DND-41 (cell line): Measurements from ENCODE around the gene SYNM.

Source experiments
- ATAC-seq: fragments of 200-7000 bp; cut with Tn5 transposase; 3 replicates; pipeline ENCODE4 v1.9.1; 2021; ENCODE audit warnings: low read depth; ENCODE audit not compliant: insufficient read depth
- DNase-seq: peaks from one replicate; pipeline ENCODE4 v3.0.0-alpha.2; 2020
- H2AFZ ChIP-seq: 2 replicates; pipeline ENCODE4 v1.6.0; 2012; ENCODE audit warnings: low read depth, low read length
- H3K27ac ChIP-seq: 2 replicates; pipeline ENCODE4 v1.5.1; 2012; ENCODE audit warnings: low read length, inconsistent platforms
- H3K27me3 ChIP-seq: fragments of 200-600 bp; sonication (generic); 2 replicates; pipeline ENCODE4 v1.6.0; 2012; ENCODE audit warnings: low read length, mild to moderate bottlenecking, inconsistent platforms; ENCODE audit not compliant: insufficient read depth, poor library complexity
- H3K36me3 ChIP-seq: 2 replicates; pipeline ENCODE4 v1.5.1; 2012; ENCODE audit warnings: low read length, inconsistent platforms; ENCODE audit not compliant: insufficient read depth
- H3K4me1 ChIP-seq: 2 replicates; pipeline ENCODE4 v1.5.1; 2012; ENCODE audit warnings: mild to moderate bottlenecking, low read length; ENCODE audit not compliant: insufficient read depth
- H3K4me2 ChIP-seq: 2 replicates; pipeline ENCODE4 v1.6.0; 2012; ENCODE audit warnings: mild to moderate bottlenecking, moderate library complexity, low read length, inconsistent platforms; ENCODE audit not compliant: insufficient read depth
- H3K4me3 ChIP-seq, 2 experiments: fragments of 200-600 bp in 1 of 2; shearing (Covaris generic) in 1 of 2; 2 replicates each; pipeline ENCODE4 v1.5.1; 2012 to 2016; ENCODE audit warnings: inconsistent platforms in 2 of 2, low read length in 2 of 2, mild to moderate bottlenecking in 2 of 2, low read depth in 1 of 2, moderate library complexity in 1 of 2
- H3K79me2 ChIP-seq: 2 replicates; pipeline ENCODE4 v1.6.0; 2012; ENCODE audit warnings: low read length, inconsistent platforms; ENCODE audit not compliant: insufficient read depth
- H3K9ac ChIP-seq: 2 replicates; pipeline ENCODE4 v1.6.0; 2012; ENCODE audit warnings: low read depth, mild to moderate bottlenecking, inconsistent platforms, low read length, moderate library complexity
- H3K9me3 ChIP-seq: 2 replicates; pipeline ENCODE4 v1.5.1; 2012; ENCODE audit warnings: low read length, moderate library complexity, mild to moderate bottlenecking, inconsistent platforms; ENCODE audit not compliant: insufficient read depth, severe bottlenecking
- H4K20me1 ChIP-seq: 2 replicates; pipeline ENCODE4 v1.6.0; 2012; ENCODE audit warnings: low read length; ENCODE audit not compliant: insufficient read depth
- CTCF ChIP-seq: IDR thresholded peaks from 2 replicates; pipeline ENCODE4 v1.5.1; 2012; ENCODE audit warnings: borderline replicate concordance, low read length, moderate library complexity, mild to moderate bottlenecking; ENCODE audit not compliant: poor library complexity, severe bottlenecking; ENCODE audit errors: extremely low read depth
- EZH2 ChIP-seq: IDR thresholded peaks from 3 replicates; pipeline ENCODE4 v1.6.1; 2012; ENCODE audit warnings: borderline replicate concordance, low read depth, mild to moderate bottlenecking, moderate library complexity, low read length, inconsistent platforms; ENCODE audit not compliant: severe bottlenecking

The SYNM gene

GRCh38 chr15:99122831-99123712, 18.2 kb downstream of the SYNM start:
- no peak for TF ChIP-seq EZH2
- TF ChIP-seq CTCF: no peak
- Histone ChIP-seq H3K36me3 (no peaks in the 10 kb centered on the region), H3K79me2 (no peaks in the 10 kb centered on the region), H3K9me3 (no peaks in the 10 kb centered on the region), H3K4me3 (no peak overlapping the region), H3K27ac (no peak overlapping the region), H2AFZ (no peak overlapping the region), H3K27me3 (no peaks in the 10 kb centered on the region), H3K4me1 (no peaks in the 10 kb centered on the region), H4K20me1 (no peaks in the 10 kb centered on the region), H3K4me2 (no peak overlapping the region), H3K9ac (no peak overlapping the region)
- ATAC-seq: no peak
- no peak for DNase-seq

GRCh38 chr15:99123713-99124451, 19.0 kb downstream of the SYNM start:
- H3K27me3 ChIP-seq: no peaks in the 10 kb centered on the region
- no peak overlapping the region for H3K9ac ChIP-seq
- H3K4me2 ChIP-seq: no peak overlapping the region
- no peak overlapping the region for H3K4me3 ChIP-seq
- H4K20me1 ChIP-seq: no peaks in the 10 kb centered on the region
- 0 out of 3 replicates have a peak, but pooled peaks have one; percentile 31 for ATAC-seq
- no peak overlapping the region for H3K27ac ChIP-seq
- no peaks in the 10 kb centered on the region for H3K36me3 ChIP-seq
- no peak for DNase-seq
- no peaks in the 10 kb centered on the region for H3K79me2 ChIP-seq
- H2AFZ ChIP-seq: no peak overlapping the region
- no peaks in the 10 kb centered on the region for H3K4me1 ChIP-seq
- no peak for TF ChIP-seq EZH2
- TF ChIP-seq CTCF: no peak
- H3K9me3 ChIP-seq: no peaks in the 10 kb centered on the region

GRCh38 chr15:99124641-99125040, 19.8 kb downstream of the SYNM start:
- DNase-seq: no peak
- Histone ChIP-seq H3K4me3 (no peak overlapping the region), H3K9ac (no peak overlapping the region), H3K4me1 (no peaks in the 10 kb centered on the region), H3K36me3 (no peaks in the 10 kb centered on the region), H4K20me1 (no peaks in the 10 kb centered on the region), H3K4me2 (no peak overlapping the region), H3K9me3 (no peaks in the 10 kb centered on the region), H3K27ac (no peak overlapping the region), H3K79me2 (no peaks in the 10 kb centered on the region), H2AFZ (no peak overlapping the region), H3K27me3 (no peaks in the 10 kb centered on the region)
- TF ChIP-seq EZH2 (no peak), CTCF (no peak)
- ATAC-seq: no peak
